IPS DF 19.7 (cell line): ENCODE data around the gene CCNK.

Experiments used
- DNase-seq: peaks from one replicate; pipeline ENCODE4 v3.0.0-alpha.2; 2013; ENCODE audit warnings: low read depth, low spot score

The CCNK gene

DNA sequence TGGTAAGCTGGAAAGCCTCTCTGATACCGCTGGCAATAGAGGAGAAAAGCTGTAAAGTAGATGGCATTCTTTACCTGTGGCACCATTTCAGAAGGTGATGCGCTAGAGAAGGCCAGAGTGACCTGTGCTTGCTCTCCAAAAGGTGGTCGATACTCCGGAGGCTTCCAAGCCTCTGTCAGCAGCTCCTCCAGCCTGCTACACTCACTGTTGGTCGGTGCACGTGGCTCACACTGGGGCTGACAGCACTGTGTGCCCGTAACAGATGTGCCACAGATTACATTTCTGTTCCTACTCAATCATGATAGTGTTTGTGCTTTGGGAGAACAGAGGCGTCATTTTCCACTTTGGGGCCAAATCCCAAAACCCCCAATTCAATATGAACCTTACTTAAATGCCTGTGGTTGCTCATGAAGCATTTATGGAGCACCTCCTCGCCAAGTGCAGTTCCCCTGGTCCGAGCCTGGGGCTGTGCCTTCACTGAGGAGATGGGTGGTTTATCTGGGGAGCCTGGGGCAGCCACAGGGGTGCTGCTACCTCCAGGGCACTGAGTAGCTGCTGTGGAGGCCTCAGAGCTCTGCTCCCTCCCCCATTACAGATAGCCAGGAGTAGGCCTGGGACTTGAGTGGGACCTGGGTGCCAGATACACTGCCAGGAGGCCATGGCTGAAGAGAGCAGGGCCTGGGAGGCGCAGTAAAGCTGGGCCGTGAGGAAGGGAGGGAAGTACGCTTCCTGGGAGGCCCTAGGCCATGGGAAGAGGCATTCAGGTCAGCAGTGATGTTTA, 26.8 kb downstream of the CCNK start:
- DNase-seq: no peak

DNA sequence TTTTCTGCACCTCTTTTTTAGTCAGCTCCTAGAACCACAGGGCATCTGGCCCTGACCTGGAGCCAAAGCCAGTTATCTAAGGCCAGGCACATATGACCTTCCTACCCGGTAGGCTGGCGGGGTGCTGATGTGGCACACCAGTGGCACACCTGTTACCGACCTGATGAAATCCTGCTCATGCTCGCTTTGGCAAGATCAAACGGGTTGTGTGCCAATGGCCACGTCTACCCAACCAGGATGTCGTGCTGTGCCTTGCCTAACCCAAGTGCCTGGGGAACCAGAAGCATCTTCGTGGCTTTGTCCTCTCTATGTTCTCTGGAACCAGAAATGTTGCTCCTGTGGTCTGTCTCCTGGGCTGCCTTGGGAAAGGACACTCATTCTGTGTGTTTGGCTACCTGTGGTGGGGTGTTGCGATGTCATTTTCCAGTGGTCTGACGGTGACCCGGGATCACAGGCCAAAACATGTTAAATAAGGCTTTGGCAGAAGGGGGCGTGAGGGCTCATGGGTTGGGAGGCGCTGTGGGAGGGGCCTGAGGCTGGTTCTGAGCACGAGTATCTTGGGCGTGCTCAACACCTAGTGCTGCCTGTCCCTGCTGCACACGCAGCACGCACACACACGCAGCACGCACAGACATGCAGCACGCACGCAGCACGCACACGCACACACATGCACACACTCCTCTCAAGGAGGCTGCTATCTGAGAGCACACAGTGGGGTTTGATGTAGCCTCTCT, 27.9 kb downstream of the CCNK start:
- DNase-seq: no peak

DNA sequence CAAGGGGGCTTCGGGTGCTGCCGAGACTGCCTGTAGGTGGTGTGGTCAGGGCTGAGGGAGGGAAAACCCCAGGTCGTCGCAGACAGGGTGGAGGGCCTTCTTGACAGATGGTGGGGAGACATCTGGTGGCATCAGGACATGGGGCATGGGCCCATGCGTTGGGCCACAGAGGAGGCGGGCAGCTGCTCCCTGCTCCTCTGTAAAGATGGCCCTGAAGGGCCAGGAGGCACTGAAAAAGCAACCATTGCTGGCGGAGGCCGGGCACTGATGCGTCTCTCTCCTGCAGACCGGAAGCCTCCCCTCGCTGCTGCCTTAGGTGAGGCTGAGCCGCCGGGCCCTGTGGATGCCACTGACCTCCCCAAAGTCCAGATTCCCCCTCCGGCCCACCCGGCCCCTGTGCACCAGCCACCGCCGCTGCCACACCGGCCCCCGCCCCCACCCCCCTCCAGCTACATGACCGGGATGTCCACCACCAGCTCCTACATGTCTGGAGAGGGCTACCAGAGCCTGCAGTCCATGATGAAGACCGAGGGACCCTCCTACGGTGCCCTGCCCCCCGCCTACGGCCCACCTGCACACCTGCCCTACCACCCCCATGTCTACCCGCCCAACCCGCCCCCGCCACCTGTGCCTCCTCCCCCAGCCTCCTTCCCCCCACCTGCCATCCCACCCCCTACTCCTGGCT, 28.8 kb downstream of the CCNK start:
- no peak for DNase-seq

DNA sequence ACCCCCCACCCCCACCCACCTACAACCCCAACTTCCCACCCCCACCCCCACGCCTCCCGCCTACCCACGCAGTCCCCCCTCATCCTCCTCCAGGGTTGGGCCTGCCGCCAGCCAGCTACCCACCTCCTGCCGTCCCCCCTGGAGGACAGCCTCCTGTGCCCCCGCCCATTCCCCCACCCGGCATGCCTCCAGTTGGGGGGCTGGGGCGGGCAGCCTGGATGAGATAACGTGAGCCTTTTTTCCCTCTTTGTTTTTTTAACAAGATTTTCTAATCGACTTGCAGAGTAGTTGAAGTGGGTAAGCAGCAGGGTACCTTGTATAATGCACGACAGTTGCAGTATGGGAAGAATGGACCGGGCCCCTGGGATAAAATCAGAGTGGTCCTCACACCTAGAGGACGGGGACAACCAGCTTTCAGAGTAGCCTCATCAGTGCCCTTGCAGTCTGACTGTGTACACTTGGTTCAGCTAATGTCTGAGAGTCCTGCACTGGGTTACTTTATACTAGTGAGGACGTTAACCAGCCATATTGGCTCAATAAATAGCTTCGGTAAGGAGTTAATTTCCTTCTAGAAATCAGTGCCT, 29.4 kb downstream of the CCNK start:
- DNase-seq: no peak

DNA sequence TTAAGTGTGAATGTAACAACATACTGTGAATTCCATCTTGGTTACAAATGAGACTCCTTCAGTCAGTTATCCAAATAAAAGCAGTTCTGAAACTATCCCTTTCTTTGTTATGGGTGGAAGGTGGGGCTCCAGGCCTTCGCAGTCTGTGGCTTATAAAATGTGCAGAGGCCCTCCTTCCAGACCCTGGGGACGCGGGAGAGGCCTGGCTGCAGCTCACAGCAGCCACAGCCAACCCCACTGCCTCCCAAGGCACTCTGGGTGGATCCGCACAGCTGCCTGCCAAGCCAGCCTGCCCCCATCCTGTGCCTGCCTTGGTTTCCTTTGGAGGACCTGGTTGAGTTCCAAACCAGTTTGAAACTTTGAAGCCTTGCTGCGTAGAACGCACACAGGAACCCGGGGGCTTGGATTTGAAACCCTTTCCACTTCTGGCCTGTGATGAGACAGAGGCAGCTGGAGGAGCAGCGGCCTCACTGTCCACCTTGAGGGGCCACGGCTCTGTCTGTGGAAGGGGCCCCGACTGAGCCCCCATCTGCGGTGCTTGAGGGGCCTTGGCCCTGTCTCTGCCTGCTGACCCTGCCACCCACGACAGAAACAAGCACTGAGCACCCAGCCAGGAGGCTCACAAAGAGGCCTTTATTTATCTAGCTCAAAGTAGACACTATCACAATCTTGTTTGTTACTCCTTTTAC, 30.4 kb downstream of the CCNK start:
- no peak for DNase-seq

DNA sequence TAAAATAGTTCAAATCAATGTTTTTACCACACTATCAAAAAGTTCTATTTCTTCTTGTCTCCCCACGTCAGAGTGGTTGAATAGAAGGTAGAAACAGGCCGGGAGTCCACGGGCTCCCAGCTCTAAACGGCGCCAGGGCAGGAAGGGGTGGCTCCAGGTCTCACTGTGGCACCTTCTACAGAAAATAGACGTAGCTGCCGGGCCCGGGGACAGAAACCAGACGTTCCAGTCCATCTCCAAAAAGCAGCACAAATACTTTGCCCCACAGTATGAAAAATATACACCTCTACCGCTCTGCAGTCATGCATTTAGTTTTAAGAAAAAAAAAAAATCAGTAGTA, 30.9 kb downstream of the CCNK start:
- DNase-seq: no peak

DNA sequence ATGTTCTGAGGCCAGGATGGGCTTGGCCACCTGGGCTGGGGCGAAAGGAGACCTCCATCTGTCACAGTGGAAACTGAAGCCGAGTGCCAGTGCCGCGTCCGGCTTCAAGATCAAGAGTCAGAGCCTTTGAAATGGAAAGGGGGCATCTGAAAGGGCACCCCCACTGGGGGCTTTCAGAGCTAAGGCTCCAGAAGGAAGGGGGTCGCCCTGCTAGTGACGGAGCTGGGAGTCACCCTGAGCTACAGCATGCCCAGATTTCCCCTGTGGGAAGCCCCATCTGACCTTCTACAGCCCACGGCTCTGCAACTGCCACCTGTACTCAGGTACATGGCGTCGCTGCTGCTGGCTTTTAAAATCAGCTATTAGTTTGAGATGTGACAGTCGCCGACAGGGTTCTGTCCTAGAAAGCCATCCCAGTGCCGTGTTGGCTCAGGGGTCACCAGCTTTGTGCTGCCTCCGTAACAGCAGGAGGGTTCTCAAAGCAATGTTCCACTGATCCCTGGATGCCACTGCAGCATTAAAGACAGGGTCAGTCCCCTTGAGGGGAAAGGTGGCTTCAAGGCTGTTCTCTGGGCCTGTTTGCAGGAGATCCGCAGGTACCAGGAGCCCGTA, 31.5 kb downstream of the CCNK start:
- DNase-seq: no peak

DNA sequence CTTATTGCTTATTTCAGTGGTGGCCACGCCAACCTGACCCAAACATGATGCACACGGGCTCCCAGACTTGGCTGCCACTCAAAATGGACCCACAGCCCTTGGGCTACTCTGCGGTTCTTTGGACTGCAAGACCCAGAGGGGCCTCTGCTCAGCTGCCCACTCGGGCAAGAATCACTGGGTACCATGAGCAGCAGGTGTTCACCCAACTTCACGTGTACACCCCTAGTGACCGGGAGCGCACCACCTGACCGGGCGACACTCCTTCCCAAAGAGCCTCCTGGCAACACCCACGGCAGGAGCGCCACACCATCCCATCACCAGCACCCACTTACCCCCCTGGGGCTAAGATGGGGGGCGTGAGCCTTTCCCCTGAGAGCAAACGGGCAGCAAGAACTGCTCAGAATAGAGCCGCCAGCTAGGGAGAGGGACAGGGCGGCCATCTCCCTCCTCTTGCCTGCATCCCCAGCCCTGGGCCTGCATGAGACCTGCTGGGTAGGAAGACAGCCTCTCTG, 32.0 kb downstream of the CCNK start:
- no peak for DNase-seq

DNA sequence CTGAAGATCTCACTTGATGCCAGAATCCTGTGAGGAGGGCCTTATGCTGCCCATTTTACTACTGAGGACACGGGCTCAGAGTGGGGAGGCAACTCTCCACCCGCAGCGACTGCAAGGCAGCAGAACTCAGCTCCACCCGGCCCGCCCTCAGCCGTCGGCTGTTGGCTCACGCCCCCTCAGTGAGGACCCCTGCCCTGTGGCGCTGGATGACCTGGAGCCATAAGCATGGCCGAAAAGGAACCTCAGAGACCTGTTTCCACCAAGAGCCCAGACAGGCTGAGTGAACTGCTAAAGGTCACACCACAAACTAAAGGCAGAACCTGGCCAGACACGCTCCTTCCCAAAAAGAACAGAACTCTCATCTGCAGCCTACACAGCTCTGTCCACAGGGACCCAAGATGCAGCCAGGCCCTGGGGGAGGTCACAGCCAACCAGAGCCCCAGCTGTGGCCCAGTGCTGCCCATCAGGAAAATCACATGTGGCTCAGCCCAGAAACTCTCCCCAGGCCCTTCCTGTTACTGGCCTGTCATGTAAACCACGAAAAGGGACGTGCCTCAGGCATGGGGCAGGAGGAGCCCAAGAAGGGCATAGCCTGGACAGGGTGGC, 32.8 kb downstream of the CCNK start:
- no peak for DNase-seq

DNA sequence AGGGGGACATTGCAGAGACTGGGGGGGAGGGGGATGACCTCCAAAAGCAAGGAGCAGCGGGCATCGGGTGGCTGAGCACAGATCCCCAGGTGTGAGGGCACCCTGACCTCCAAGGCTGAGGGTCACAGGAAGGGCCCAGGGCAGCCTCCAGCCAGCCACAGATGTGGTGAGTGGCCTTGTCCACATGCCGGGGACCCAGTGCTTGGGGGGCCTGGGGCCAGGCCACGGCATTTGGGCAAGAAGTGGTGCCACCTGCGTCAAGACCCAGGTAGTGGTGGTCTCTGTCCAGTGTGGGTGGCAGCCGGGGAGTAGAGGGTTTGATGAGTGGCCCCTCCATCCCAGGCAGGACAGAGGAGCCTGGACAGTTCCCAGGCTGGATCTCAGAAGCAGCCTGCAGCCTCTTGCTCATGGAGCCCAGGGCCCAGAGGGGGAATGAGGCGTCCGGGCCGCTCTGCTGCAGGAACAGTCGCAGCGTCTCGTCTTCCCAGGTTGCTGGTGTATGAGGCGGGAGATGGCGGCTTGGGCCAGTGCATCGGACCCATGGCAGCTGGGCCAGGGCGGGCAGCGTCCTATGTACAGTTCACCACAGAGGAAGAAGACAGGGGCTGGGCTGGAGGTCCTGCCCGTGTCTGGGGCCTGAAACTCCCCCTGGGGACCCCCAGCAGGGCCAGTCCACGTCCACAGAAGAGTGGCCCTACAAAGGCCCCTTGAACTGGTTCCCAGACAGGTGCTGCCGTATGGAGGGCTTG, 33.5 kb downstream of the CCNK start:
- DNase-seq: no peak

DNA sequence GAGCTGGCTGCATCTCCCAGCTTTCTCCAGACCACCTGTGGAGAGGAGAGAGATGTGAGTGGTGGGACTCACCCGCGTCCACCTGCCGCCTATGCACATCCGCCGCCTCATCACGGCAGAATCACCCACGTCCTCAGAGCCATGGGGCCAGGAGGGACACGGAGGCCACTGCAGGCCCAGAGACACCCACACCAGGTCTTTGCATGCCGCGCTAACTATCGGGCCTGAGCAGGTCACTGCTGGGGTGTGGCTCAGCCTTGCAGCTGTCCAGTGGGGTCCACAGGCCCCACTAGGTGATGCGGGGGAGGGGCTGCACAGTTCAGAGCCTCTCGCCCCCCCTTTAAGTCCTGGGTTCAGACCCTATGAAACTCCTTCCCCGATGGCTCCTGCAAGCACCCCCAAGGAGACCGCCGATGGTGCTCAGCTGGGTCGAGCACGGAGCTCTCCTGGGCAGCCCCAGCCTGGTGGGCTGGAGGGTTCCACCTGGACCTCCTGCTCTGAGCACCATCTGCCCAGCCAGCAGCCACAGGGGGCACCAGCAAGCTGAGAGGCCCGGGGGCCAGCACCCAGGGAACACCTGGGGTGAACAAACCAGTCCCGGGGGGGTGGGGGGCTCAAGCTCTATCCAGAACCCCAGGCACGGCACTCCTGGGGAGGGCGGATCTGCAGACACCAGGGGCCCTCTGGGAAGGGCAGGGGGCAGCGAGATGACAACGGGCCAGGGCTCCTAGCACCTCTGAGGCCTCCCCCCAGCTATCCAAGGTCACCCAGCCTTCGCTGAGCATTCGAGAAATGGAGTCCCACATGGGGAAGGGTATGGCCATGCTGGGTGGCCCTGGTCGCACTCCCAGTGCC, 34.3 kb downstream of the CCNK start:
- DNase-seq: no peak

DNA sequence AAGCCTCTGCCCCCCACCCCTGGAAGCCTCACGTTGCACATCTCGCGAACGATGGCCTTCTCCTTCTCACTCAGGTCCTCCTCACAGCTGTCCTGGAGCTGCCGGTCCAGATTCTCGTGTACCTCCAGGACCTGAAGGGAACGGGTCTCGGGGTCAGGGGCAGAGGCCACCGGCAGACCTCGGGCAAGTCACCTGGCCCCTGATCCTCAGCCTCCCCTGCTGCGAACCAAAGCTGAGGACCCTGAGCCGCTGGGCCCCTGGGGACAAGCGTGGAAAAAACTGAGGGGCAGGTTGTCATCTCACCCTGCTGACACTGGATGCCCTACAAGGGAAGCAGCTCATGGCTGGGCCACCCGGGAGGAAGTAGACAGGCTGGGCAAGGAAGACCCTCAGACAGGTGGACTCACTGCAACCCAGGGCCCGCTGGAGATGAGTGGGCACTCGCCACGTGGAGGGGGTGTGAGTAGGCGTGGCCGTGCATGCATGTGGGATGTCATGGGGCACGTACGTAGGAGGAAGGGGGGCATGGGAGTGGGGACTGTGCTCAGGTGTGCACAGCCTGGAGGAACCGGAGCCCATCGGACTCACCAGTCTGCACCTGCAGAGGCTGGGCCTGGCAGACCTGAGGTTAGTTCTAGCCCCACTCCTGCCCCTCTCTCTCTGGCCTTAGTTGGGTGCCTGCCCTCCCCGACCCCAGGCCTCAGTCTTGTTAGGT, 35.1 kb downstream of the CCNK start:
- DNase-seq: no peak

DNA sequence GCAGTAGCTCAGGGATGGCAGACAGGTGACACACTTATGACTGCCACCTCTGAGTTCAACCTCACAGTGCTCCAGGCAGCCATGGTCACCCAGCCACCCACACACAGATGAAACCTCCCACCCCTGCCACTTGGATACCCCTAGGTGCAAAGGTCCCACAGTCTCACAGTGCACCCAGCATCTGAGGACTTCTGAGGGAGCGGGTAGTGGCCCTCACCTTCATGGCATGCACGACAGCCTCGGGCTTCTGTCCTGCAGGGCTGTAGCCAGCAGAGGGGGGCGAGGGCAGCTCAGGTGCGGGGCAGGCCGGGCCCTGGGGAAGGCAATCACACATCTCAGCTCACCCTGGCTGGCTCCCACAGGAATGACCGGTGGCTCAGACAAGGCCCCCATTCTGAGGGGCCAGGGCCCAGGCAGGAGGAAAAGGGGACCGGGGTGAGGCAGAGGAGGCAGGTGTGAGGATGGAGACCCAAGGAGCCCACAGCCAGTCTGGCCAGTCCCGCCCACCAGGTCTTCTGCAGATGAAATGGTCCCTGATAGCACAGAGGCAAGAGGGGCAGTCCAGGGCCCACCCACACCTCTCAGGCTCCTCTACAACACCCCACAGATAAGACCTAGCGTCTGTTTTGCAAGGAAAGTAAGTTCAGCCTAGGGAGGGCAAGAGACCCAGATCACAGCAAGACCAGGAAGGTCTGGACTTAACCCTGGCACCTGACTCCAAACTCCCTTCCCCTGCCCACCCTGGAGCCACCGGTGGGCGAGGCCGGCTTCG, 35.8 kb downstream of the CCNK start:
- DNase-seq: no peak

DNA sequence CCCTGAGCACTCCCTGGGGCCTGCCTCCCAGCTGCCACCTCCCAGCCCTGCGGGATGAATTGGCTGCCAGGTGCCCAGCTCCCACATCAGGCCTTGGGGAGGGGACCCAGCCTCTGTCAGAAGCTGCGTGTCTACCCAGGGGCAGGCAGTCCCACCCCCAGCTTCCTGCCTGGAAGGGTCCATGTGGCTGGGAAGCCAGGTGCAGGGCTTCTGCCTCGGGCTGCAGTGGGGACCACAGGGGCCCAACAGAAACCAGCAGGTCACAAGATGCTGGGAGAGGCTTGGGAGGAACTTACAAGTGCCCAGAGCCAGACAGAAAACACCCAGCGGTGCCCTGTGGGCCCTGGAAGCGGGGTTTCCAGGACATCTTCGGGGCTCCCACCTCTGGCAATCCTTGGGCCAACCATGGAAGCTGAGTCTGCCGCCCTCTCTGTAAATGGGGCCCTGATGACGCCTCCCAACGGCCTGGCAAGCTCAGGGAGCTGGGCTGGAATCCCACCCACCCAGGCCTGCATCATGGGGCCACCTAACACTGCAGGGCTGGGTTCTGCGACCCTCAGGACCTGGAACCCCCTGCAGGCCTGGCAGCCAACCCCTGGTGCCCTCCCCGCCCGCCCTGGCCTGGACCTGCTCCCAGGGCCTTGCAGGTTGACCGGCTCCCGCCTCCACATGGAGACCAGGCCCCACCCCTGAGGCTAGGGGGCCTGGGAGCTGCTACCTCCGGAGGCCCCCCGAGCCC, 36.6 kb downstream of the CCNK start:
- no peak for DNase-seq

DNA sequence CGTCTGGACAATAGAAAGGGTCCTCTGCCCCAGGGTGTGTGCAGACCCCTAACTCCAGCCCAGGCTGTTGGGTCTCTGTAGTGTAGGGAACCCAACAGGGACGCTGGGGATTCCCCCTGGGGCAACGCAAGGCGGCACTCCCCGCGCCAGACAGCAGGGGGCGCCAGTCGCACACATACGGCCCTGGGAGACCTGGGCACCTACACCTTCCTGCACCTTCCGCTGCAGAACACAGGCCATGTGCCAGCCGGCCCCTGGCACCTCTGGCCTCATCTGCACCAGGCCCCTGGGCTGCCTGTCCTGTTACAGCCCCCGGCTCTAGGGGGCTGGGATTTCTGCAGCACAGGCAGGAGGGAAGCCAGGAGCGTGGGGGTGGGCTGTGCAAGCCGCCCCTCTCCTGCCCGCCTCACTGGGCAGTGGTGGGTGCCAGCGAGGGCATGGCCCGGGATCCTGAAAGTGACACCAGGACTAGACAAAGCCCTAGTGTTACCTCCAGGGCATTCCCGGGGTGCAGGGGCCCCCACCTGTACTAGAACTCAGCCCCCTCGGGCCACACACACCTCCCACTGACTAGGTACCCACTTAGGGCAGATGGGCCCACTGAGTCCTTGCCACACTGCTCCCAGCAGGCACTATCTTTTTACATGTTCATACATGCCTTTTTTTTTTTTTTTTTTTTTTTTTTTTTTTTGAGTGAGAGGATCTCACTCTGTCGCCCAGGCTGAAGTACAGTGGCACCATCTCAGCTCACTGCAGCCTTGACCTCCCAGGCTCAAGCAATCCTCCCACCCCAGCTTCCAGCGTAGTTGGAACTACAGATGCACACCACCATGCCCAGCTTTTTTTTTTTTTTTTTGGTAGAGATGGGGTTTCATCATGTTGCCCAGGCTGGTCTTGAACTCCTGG, 37.5 kb downstream of the CCNK start:
- DNase-seq: no peak

DNA sequence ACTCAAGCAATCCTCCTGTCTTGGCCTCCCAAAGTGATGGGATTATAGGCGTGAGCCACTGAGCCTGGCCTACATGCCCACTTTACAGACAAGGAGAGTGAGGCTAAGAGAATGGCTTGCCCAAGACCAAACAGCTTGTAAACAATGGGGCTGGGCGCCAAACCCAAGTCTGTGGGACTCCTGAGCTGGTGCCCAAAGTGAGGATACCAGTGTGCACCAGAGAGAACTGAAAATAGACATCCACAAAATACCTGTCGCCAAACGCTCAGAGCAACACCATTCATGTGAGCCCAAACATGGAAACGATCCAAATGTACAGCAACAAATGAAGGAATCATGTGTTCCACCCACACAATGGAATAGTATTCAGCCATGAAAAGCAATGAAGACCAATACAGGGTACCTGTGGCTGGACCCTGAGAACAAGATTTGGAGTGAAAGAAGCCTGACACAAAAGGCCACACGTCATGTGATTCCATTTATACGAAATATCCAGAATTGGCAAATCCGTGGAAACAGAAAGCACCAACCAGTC, 38.2 kb downstream of the CCNK start:
- DNase-seq: no peak
